HepG2 (cell line): Measurements from ENCODE around the gene BAHCC1. TPM values are rescaled to one million over a fixed set of nuclear protein-coding genes. Genes with fewer than 3 reads are reported as not detected.
A peak's percentile ranks its signal among the peaks of the same experiment; 100 is the strongest.

Source experiments
- BATF2 ChIP-seq: sonication (generic); formaldehyde crosslinking; IDR thresholded peaks from 2 replicates; pipeline ENCODE4 v1.8.0; 2022; ENCODE audit warnings: mild to moderate bottlenecking, missing genetic modification reagents, moderate library complexity
- HHEX ChIP-seq: IDR thresholded peaks from 2 replicates; pipeline ENCODE4 v1.6.1; 2016; ENCODE audit warnings: control low read depth
- HNRNPLL ChIP-seq: fragments of 200-400 bp; formaldehyde crosslinking; IDR thresholded peaks from 2 replicates; pipeline ENCODE4 v1.6.1; 2017; ENCODE audit warnings: mild to moderate bottlenecking, low read depth, low read length; ENCODE audit not compliant: poor library complexity, severe bottlenecking
- NONO ChIP-seq, 2 experiments: fragments of 450-650 bp in 1 of 2; sonication (generic) in 1 of 2; formaldehyde crosslinking in 1 of 2; IDR thresholded peaks in 1 of 2; conservative IDR thresholded peaks in 1 of 2; 2 replicates each; pipeline versions ENCODE4 v1.6.1 to v1.8.0; 2017 to 2022; ENCODE audit warnings: mild to moderate bottlenecking in 1 of 2, missing genetic modification reagents in 1 of 2, moderate library complexity in 1 of 2
- POLR2AphosphoS5 ChIP-seq: IDR thresholded peaks from 2 replicates; pipeline ENCODE4 v1.6.1; 2012; ENCODE audit warnings: low read depth, low read length
- THAP7 ChIP-seq: sonication (generic); formaldehyde crosslinking; IDR thresholded peaks from 2 replicates; pipeline ENCODE4 v1.8.1; 2023; ENCODE audit warnings: mild to moderate bottlenecking, missing genetic modification reagents
- TSC22D2 ChIP-seq: sonication (generic); formaldehyde crosslinking; IDR thresholded peaks from 2 replicates; pipeline ENCODE4 v1.5.1; 2020; ENCODE audit warnings: missing genetic modification reagents, mild to moderate bottlenecking, borderline replicate concordance
- ZBTB49 ChIP-seq: sonication (generic); formaldehyde crosslinking; IDR thresholded peaks from 2 replicates; pipeline ENCODE4 v1.4.0; 2020; ENCODE audit warnings: missing genetic modification reagents, borderline replicate concordance
- ZNF143 ChIP-seq: sonication (generic); formaldehyde crosslinking; IDR thresholded peaks from 2 replicates; pipeline ENCODE4 v1.4.0; 2020; ENCODE audit warnings: missing genetic modification reagents
- ZNF326 ChIP-seq: sonication (generic); formaldehyde crosslinking; IDR thresholded peaks from 2 replicates; pipeline ENCODE4 v1.4.0; 2020; ENCODE audit warnings: missing genetic modification reagents, borderline replicate concordance
- ZNF33B ChIP-seq: sonication (generic); formaldehyde crosslinking; IDR thresholded peaks from 2 replicates; pipeline ENCODE4 v1.5.1; 2020; ENCODE audit warnings: mild to moderate bottlenecking, missing genetic modification reagents
- ZNF768 ChIP-seq: sonication (generic); formaldehyde crosslinking; IDR thresholded peaks from 2 replicates; pipeline ENCODE4 v1.4.0; 2020; ENCODE audit warnings: missing genetic modification reagents
- polyA plus RNA-seq, 8 experiments: library from polyadenylated mRNA; depleted of rRNA in 3 of 8; stranded (reverse) in 7 of 8; unstranded in 1 of 8; fragments of >200 nt; fragmentation: Illumina TruSeq in 4 of 8; extraction: Trizol in 4 of 8; gene quantifications; 2 replicates each; pipeline versions ENCODE4 v1.2.1 to v1.2.3, GENCODE V29; 2011 to 2016; ENCODE audit warnings: low read depth in 4 of 8, missing spikeins in 1 of 8, mixed read lengths in 1 of 8; ENCODE audit not compliant: insufficient read depth in 1 of 8
- total RNA-seq, 5 experiments: library from RNA; depleted of rRNA; stranded (reverse); fragments of >200 nt; fragmentation: Illumina TruSeq; extraction: Trizol; gene quantifications; 2 replicates each; pipeline ENCODE4 v1.2.3, GENCODE V29; 2016; ENCODE audit warnings: low read depth in 1 of 5
- TF ChIP-seq, protein P1 (sequence below): sonication (generic); formaldehyde crosslinking; IDR thresholded peaks from 2 replicates; pipeline ENCODE4 v1.4.0; 2020; ENCODE audit warnings: missing genetic modification reagents
- TF ChIP-seq, protein P2 (sequence below): sonication (generic); formaldehyde crosslinking; IDR thresholded peaks from 2 replicates; pipeline ENCODE4 v1.9.0; 2022; ENCODE audit warnings: missing genetic modification reagents, mild to moderate bottlenecking, borderline replicate concordance
- TF ChIP-seq, protein P3 (sequence below): sonication (generic); formaldehyde crosslinking; IDR thresholded peaks from 2 replicates; pipeline ENCODE4 v1.8.1; 2023; ENCODE audit warnings: missing genetic modification reagents, inconsistent platforms, borderline replicate concordance

Gene BAHCC1
- total and polyA plus RNA-seq, 2 of the 13 experiments (the other 11 are each of a cell fraction or from before 2014, with no cell fraction given): 1.4 to 1.7 TPM

- TF ChIP-seq ZBTB49 (CRISPR knock-in tag): no peak
- TF ChIP-seq ZNF326 (CRISPR knock-in tag): peak; percentile 44; the same call in 1 of the 2 replicates
- TF ChIP-seq THAP7 (CRISPR knock-in tag): no peak
- no peak for TF ChIP-seq POLR2AphosphoS5
- peak; percentile 17 for TF ChIP-seq HNRNPLL
- TF ChIP-seq, protein P1, sequence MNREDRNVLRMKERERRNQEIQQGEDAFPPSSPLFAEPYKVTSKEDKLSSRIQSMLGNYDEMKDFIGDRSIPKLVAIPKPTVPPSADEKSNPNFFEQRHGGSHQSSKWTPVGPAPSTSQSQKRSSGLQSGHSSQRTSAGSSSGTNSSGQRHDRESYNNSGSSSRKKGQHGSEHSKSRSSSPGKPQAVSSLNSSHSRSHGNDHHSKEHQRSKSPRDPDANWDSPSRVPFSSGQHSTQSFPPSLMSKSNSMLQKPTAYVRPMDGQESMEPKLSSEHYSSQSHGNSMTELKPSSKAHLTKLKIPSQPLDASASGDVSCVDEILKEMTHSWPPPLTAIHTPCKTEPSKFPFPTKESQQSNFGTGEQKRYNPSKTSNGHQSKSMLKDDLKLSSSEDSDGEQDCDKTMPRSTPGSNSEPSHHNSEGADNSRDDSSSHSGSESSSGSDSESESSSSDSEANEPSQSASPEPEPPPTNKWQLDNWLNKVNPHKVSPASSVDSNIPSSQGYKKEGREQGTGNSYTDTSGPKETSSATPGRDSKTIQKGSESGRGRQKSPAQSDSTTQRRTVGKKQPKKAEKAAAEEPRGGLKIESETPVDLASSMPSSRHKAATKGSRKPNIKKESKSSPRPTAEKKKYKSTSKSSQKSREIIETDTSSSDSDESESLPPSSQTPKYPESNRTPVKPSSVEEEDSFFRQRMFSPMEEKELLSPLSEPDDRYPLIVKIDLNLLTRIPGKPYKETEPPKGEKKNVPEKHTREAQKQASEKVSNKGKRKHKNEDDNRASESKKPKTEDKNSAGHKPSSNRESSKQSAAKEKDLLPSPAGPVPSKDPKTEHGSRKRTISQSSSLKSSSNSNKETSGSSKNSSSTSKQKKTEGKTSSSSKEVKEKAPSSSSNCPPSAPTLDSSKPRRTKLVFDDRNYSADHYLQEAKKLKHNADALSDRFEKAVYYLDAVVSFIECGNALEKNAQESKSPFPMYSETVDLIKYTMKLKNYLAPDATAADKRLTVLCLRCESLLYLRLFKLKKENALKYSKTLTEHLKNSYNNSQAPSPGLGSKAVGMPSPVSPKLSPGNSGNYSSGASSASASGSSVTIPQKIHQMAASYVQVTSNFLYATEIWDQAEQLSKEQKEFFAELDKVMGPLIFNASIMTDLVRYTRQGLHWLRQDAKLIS (CRISPR knock-in tag): no peak
- TF ChIP-seq ZNF143 (CRISPR knock-in tag): no peak
- no peak for TF ChIP-seq NONO (IDR thresholded peaks at IDR 0.05)
- no peak for TF ChIP-seq NONO (CRISPR knock-in tag; conservative IDR thresholded peaks at IDR 0.05)
- no peak for TF ChIP-seq HHEX (CRISPR knock-in tag)
- TF ChIP-seq ZNF33B: no peak
- no peak for TF ChIP-seq TSC22D2 (CRISPR knock-in tag)
- TF ChIP-seq ZNF768 (CRISPR knock-in tag): no peak
- TF ChIP-seq, protein P2, sequence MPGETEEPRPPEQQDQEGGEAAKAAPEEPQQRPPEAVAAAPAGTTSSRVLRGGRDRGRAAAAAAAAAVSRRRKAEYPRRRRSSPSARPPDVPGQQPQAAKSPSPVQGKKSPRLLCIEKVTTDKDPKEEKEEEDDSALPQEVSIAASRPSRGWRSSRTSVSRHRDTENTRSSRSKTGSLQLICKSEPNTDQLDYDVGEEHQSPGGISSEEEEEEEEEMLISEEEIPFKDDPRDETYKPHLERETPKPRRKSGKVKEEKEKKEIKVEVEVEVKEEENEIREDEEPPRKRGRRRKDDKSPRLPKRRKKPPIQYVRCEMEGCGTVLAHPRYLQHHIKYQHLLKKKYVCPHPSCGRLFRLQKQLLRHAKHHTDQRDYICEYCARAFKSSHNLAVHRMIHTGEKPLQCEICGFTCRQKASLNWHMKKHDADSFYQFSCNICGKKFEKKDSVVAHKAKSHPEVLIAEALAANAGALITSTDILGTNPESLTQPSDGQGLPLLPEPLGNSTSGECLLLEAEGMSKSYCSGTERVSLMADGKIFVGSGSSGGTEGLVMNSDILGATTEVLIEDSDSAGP: peak; percentile 41; the same call in 1 of the 2 replicates
- TF ChIP-seq BATF2 (CRISPR knock-in tag): no peak
- TF ChIP-seq, protein P3, sequence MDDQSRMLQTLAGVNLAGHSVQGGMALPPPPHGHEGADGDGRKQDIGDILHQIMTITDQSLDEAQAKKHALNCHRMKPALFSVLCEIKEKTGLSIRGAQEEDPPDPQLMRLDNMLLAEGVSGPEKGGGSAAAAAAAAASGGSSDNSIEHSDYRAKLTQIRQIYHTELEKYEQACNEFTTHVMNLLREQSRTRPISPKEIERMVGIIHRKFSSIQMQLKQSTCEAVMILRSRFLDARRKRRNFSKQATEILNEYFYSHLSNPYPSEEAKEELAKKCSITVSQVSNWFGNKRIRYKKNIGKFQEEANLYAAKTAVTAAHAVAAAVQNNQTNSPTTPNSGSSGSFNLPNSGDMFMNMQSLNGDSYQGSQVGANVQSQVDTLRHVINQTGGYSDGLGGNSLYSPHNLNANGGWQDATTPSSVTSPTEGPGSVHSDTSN (CRISPR knock-in tag): no peak
Observed at GRCh38 chr17:81388612-81389367, 6.5 kb upstream of the BAHCC1 start (continued).
